Peyer's patch (tissue), 4 donors: ENCODE data around the gene DNAJB1. TPM values are rescaled to one million over a fixed set of nuclear protein-coding genes. Genes with fewer than 3 reads are reported as not detected.
"Not testable (repeated sequence)": the region's sequence is repeated elsewhere in the genome, so short reads cannot be mapped to it uniquely, and the experiment has no call there.

Experiments
- DNase-seq, 3 donors: peaks; one replicate each; pipeline ENCODE4 v3.0.0-alpha.2; 2017 to 2019
- H3K27ac ChIP-seq, 4 donors: fragments of 200-600 bp; sonication (generic); one replicate each; pipeline ENCODE4 v1.5.1; 2016 to 2019
- H3K27me3 ChIP-seq, 2 donors: fragments of 200-600 bp; sonication (generic); one replicate each; pipeline ENCODE4 v1.5.1; 2019
- H3K36me3 ChIP-seq, 3 donors: fragments of 200-600 bp; sonication (generic); one replicate each; pipeline ENCODE4 v1.5.1; 2016 to 2019
- H3K4me1 ChIP-seq, 4 donors: fragments of 200-600 bp; sonication (generic); one replicate each; pipeline ENCODE4 v1.5.1; 2016 to 2019
- H3K4me3 ChIP-seq, 4 donors: fragments of 200-600 bp; sonication (generic); 1 replicate in 3 of 4; 2 replicates in 1 of 4; pipeline ENCODE4 v1.5.1; 2016 to 2019; ENCODE audit warnings: mild to moderate bottlenecking in 1 of 4
- H3K9me3 ChIP-seq, 4 donors: fragments of 200-600 bp; sonication (generic); one replicate each; pipeline ENCODE4 v1.5.1; 2016 to 2019; ENCODE audit warnings: mild to moderate bottlenecking in 1 of 4
- CTCF ChIP-seq, 6 experiments: fragments of 450-650 bp in 4 of 6; fragments of 200-600 bp in 2 of 6; sonication (generic) in 1 of 6; IDR thresholded peaks; one replicate each; pipeline ENCODE4 v1.5.1; 2017 to 2019; ENCODE audit warnings: antibody characterized with exemption in 6 of 6, mild to moderate bottlenecking in 3 of 6, moderate library complexity in 1 of 6
- POLR2A ChIP-seq, 2 donors: fragments of 450-650 bp; IDR thresholded peaks; one replicate each; pipeline ENCODE4 v1.5.1; 2017; ENCODE audit warnings: antibody characterized with exemption in 2 of 2, mild to moderate bottlenecking in 2 of 2, moderate library complexity in 2 of 2
- total RNA-seq, 4 donors: library from RNA; depleted of rRNA; stranded (reverse); fragments of >200 nt; gene quantifications; one replicate each; pipeline ENCODE4 v1.1.0, GENCODE V29; 2016

The DNAJB1 gene
- 10 to 100 TPM; 34.5 to 60.2 (median 54.1) TPM for total RNA-seq

GRCh38 chr19:14517840-14518505 lies at the start of gene DNAJB1:
Gene DNAJB1 (minus strand): TSS chr19:14518397. CDS start chr19:14518349, 48 bp downstream.
- no peaks in the 10 kb centered on the region for H3K9me3 ChIP-seq
- H3K27ac ChIP-seq, result peak within 1 kb of the TSS; percentile 99 to 100 (median 100)
- H3K4me3 ChIP-seq, result peak within 1 kb of the TSS; percentile 72 to 100 (median 92)
- H3K27me3 ChIP-seq, result no peaks in the 10 kb centered on the region
- peaks cover 0 to 31% (median 0%) of the 10 kb centered on the region in 3 donors for H3K36me3 ChIP-seq
- peaks cover 0 to 44% (median 18%) of the 10 kb centered on the region in 4 donors for H3K4me1 ChIP-seq
- TF ChIP-seq CTCF (IDR thresholded peaks at IDR 0.05) (peak in 1 of 6 experiments; percentile 20), POLR2A (IDR thresholded peaks at IDR 0.05) (peak; percentile 96)
- DNase-seq, result peak; percentile 72 to 91 (median 90)

- Histone ChIP-seq H3K9me3 (no peaks in the 10 kb centered on the region), H3K27me3 (no peaks in the 10 kb centered on the region), H3K36me3 (peaks cover 0 to 46% (median 0%) of the 10 kb centered on the region in 3 donors), H3K27ac (no peak overlapping the region), H3K4me3 (no peak overlapping the region), H3K4me1 (peaks cover 0 to 23% (median 8%) of the 10 kb centered on the region in 4 donors)
- DNase-seq, result no peak
- TF ChIP-seq CTCF (IDR thresholded peaks at IDR 0.05), result no peak
- no peak for TF ChIP-seq POLR2A (IDR thresholded peaks at IDR 0.05)
These were observed 48.9 kb upstream of the DNAJB1 start for GRCh38 chr19:14567079-14567478.

GRCh38 chr19:14566712-14567077 lies 48.5 kb upstream of the DNAJB1 start:
- Histone ChIP-seq H3K36me3 (peaks cover 0 to 46% (median 0%) of the 10 kb centered on the region in 3 donors), H3K9me3 (no peaks in the 10 kb centered on the region), H3K27me3 (no peaks in the 10 kb centered on the region), H3K4me3 (no peak overlapping the region), H3K4me1 (peaks cover 0 to 23% (median 8%) of the 10 kb centered on the region in 4 donors), H3K27ac (no peak overlapping the region)
- no peak for TF ChIP-seq CTCF (IDR thresholded peaks at IDR 0.05)
- TF ChIP-seq POLR2A (IDR thresholded peaks at IDR 0.05), result no peak
- no peak for DNase-seq

- H3K4me3 ChIP-seq, result no peak overlapping the region
- H3K9me3 ChIP-seq, result no peaks in the 10 kb centered on the region
- H3K4me1 ChIP-seq, result peaks cover 0 to 21% (median 6%) of the 10 kb centered on the region in 4 donors
- H3K27ac ChIP-seq, result no peak overlapping the region
- TF ChIP-seq POLR2A (IDR thresholded peaks at IDR 0.05), result no peak
- no peak for TF ChIP-seq CTCF (IDR thresholded peaks at IDR 0.05)
- H3K36me3 ChIP-seq, result peaks cover 0 to 46% (median 0%) of the 10 kb centered on the region in 3 donors
- H3K27me3 ChIP-seq, result no peaks in the 10 kb centered on the region
- no peak for DNase-seq
These were observed 47.8 kb upstream of the DNAJB1 start for GRCh38 chr19:14565765-14566711.

- Histone ChIP-seq H3K27ac (no peak overlapping the region), H3K9me3 (no peaks in the 10 kb centered on the region), H3K36me3 (peaks cover 0 to 46% (median 0%) of the 10 kb centered on the region in 3 donors), H3K4me3 (no peak overlapping the region), H3K27me3 (no peaks in the 10 kb centered on the region), H3K4me1 (peaks cover 0 to 14% (median 1%) of the 10 kb centered on the region in 4 donors)
- TF ChIP-seq CTCF (IDR thresholded peaks at IDR 0.05), result no peak
- TF ChIP-seq POLR2A (IDR thresholded peaks at IDR 0.05), result no peak
- DNase-seq, result no peak
These were observed 47.1 kb upstream of the DNAJB1 start for GRCh38 chr19:14565298-14565679.

GRCh38 chr19:14564652-14565297 lies 46.6 kb upstream of the DNAJB1 start:
- not testable (repeated sequence) for H3K27me3 ChIP-seq, H3K4me1 ChIP-seq, H3K4me3 ChIP-seq, DNase-seq, H3K9me3 ChIP-seq, H3K27ac ChIP-seq
- H3K36me3 ChIP-seq, result peaks cover 0 to 46% (median 0%) of the 10 kb centered on the region in 3 donors
